ENCODE results near the gene SAFB. TPM values are rescaled to one million over a fixed set of nuclear protein-coding genes. Genes with fewer than 3 reads are reported as not detected.
A peak's percentile ranks its signal among the peaks of the same experiment; 100 is the strongest.

SAFB gene
- 16.7 and 27.5 TPM in 2 replicates for total RNA-seq (2014; rRNA removed; shearing (Covaris generic))
- 58.3 and 81.4 TPM in 2 replicates for polyA plus RNA-seq (2015; cell fraction: cytosol; rRNA removed)
- 119 and 153 TPM in 2 replicates for polyA plus RNA-seq (2015; cell fraction: nucleus; rRNA removed)

DNA sequence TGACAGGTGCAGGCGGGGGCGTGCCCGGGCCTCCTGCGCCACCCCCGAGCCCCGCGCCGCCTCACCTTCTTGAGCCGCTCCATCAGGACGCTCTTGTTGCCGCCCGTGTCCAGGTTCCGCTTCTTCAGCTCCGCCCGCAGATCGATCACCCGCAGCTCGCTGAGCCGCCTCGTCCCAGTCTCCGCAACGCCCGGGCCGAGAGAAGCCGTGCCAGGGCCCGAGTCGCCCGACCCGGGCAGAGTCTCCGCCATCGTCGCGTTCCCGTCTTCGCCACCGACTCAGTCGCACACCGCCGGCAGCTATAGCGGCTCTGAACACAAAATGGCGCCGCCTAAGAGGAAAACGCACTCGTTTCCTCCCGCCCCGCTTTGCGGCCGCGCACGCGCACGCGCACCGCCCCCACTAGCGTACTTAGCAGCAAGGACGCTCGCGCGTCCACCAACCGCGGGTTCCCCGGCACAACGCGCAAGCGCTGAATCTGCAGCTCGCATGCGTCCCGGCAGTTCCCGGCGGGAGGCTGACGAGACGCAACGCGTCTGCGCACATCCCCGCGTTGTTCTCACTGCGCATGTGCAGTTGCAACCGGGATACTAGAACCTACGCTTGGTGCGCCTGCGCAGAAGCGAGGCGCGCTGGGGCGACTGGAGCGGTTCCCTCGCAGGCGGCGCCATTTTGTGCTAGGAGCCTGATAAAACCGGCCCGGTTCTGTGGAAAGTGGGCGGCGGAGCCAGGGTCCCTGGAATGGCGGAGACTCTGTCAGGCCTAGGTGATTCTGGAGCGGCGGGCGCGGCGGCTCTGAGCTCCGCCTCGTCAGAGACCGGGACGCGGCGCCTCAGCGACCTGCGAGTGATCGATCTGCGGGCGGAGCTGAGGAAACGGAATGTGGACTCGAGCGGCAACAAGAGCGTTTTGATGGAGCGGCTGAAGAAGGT lies at the start of gene SAFB, which contains the start of gene SAFB2:
Gene SAFB, plus strand, starts transcription at position 619 of the 932 bp plus-strand sequence. Its CDS starts 123 bp downstream, at position 742.
Gene SAFB2, minus strand, starts transcription at position 312 of the 932 bp plus-strand sequence. Its CDS starts 61 bp downstream, at position 251.
- in situ Hi-C loops (cut with HindIII; ENCODE audit: low pct_unique_long_range_greater_than_20kb, low sequenced_read_pairs) = no loop called here
- DNase-seq (ENCODE audit: low read depth, low spot score) = peak; percentile 98

DNA sequence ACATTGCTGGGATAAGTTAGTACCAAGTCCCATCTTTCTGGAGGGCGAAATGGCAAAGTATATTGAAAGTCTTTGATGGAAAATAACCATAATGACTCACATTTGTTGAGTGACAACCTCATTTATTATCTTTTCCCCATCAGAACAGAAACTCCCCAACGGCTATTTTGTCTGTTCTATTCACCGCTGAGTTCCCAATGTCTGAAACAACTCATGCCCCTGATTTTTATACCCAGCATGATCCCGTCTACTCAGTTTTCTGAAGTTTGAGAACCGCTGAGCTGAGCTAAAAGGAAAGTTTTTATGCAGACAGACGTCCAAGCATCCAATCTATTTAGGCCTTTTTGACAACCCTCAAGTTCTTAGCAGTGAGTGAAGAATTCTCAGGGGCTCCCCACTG lies 47.3 kb upstream of the SAFB start:
- in situ Hi-C loops (cut with HindIII; ENCODE audit: low pct_unique_long_range_greater_than_20kb, low sequenced_read_pairs) = no loop called here
- no peak for DNase-seq (ENCODE audit: low read depth, low spot score)

DNA sequence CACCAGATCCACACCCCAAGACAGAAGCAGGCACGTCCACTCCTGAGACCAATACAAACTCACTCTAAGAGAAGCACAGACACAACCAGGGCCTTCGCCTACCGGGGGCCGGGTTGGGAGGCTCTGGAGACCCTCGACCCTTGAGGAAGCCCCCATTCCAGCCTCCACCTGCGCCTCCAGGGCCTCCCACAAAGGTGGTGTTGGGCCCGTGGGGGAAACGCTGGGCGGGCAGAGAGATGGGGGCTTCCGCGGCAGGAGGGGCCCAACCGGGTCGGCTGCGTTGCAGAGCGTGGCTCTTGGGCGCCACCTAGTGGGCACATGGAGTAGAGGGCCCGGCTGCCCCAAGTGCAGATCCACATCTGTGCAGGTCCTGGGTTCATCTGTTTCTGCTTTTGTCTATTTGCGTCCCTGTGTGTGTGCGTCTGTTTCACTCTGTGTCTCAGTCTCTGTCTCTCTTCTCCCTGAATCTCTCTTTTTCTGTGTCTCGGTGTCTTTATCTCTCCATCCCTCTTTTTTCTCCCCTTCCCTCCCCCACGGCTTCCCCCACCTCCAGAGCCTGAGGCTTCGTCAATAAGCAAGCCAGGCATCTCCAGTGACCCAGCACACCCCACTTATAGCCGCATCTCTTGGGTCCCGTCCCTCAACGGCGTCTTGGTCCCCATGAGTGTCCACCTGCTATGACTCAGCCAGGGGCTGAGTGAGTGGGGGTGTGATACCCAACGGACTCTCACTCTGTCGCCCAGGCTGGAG lies 44.6 kb upstream of the SAFB start:
- DNase-seq (ENCODE audit: low read depth, low spot score) = peak; percentile 46
- in situ Hi-C loops (cut with HindIII; ENCODE audit: low pct_unique_long_range_greater_than_20kb, low sequenced_read_pairs) = no loop called here

DNA sequence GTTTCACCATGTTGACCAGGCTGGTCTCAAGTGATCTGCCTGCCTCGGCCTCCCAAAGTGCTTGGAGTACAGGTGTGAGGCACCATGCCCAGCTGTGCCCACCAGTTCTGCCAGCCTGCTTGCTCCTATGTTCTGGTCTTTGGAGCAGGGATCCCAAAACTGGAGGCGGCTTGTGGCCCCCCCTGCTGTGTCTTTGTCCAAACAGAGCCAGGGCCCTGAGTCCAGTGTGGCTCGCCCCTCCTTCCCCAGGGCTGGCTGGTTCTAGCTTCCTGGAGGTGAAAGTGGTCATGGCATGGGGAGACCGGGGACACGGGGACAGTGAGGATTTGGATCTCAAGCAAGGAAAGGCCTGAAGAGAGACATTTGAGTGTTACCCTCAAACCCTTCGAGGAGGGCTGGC lies 43.6 kb upstream of the SAFB start:
- no peak for DNase-seq (ENCODE audit: low read depth, low spot score)
- in situ Hi-C loops (cut with HindIII; ENCODE audit: low pct_unique_long_range_greater_than_20kb, low sequenced_read_pairs) = no loop called here

DNA sequence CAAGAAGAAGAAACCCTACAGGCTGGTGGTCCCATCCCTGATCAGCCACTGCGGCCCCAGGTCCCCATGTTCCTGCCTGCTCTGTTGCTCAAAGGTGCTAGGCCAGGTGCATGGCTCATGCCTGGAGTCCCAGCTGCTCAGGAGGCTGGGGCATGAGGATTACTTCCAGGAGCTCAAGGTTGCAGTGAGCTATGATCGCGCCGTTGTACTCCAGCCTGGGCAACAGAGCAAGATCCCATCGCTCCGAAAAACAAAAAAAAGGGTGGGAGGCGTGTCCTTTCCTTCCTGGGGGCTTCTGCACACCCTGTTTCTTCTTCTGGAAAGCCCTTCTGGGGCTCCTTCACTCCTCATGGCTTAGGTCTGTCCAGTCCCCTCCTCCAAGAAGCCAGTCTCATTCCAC lies 43.2 kb upstream of the SAFB start:
- in situ Hi-C loops (cut with HindIII; ENCODE audit: low pct_unique_long_range_greater_than_20kb, low sequenced_read_pairs) = no loop called here
- DNase-seq (ENCODE audit: low read depth, low spot score) = no peak

DNA sequence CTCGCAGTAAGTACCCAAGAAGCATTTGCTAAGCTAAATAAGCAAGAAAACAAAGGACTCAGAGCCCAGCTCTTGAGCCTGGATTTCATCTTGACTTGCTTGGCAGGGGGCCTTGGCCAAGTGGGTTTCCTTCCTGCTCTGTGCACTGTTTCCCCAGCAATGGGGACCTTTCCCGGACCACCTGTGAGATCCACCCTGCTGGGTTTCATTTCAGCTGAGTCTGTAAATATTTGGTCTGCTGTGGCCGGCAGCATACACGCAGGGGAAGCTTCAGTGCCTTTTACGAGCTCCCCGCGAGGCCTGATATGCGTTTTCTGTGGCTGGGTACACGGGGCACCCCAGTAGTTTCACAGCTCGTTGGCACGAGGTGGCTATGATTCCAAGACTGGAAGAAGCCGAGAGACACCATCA lies 42.7 kb upstream of the SAFB start:
- DNase-seq (ENCODE audit: low read depth, low spot score) = no peak
- in situ Hi-C loops (cut with HindIII; ENCODE audit: low pct_unique_long_range_greater_than_20kb, low sequenced_read_pairs) = no loop called here

DNA sequence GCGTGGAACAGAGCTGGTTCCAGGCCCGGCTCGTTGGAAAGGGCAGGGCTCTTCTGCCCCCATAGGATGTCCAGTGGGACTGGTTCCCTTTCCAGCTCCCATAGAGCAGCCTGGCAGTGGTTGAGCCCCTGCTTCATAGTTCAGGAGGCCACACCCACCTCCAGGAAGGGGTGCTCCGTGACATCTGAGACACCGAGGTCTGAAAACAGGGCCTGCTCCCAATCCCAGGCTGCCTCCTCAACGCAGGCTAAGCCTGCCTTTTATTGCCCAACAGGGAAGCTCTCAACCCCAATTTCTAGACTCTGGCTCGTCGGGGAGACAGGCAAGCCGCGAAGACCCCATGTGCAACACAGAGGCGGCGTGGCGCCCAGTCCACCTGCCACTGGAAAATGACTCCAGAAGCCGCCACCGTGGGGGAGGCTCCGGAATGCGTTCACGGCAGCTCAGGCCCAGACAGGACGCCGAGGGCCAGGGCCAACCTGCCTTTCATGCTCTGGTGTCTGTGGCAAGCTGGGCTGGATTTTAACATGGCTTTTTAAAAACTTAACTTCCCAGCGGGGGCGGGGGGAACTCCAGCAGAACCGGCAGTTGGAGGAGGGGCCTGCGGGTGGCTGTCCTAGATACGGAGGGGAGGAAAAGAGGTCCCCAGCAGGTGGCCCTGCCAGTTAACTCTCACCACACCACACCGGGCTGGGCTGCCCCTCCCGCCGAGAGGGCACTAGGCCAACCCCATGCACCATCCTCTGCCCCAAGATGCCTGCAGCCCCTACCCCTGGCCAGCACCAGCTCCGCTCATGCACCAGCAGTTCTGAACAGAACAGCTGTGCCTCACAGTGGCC lies 37.2 kb upstream of the SAFB start:
- DNase-seq (ENCODE audit: low read depth, low spot score) = no peak
- in situ Hi-C loops (cut with HindIII; ENCODE audit: low pct_unique_long_range_greater_than_20kb, low sequenced_read_pairs) = no loop called here

DNA sequence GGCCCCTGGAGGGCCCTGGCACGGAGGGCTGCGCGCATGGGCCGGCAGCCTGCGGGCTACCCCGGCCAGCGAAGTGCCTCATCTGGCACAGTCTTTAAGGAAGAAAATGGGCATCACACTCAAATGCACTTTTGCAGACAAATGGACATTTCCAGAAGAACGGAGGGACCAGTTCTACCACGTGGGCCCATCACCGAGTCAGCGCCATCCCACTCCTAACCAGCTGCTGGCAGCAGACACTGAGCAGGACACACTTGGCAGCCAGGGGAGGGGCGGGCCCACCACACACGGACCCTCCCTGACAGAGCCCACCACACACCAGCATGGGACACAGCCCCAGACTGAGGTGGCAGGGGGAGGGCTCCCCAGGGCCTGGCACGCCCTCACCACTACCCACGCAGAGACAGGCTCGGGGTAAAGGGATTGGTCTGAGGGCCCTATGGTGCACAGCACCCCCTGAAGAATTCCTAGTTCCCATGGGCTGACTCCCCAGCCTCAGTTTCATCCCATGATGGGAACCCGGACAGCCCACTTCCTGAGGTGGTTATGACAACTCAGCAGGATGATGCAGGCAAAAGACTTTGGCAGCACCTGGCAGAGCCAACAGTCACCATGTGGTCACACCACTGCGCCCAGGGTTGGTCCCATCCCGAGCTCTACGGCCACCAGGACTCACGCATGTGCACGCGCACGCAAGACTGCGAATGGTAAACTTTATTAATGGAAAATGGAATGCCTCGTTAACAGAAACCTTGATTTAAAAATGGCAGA lies 36.4 kb upstream of the SAFB start:
- DNase-seq (ENCODE audit: low read depth, low spot score) = no peak
- in situ Hi-C loops (cut with HindIII; ENCODE audit: low pct_unique_long_range_greater_than_20kb, low sequenced_read_pairs) = no loop called here

DNA sequence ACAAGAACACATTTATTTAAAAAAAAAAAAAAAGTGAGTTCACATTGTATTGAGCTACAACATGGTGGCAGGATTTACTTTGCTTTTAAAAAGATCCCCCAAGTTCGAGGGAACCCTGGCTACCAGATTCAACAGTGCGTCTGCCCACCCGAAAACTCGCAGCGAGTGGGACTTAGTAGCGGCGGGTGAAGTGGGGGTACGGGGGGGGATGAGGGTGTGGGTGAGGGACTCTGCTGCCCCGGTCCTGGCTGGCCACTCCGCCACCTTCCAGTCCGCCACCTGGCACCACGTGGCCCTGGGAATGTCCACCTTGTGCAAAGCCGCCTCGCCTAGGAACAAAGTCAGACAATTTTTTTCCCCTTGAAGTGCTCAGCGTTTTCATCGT lies 35.8 kb upstream of the SAFB start:
- in situ Hi-C loops (cut with HindIII; ENCODE audit: low pct_unique_long_range_greater_than_20kb, low sequenced_read_pairs) = no loop called here
- DNase-seq (ENCODE audit: low read depth, low spot score) = no peak

DNA sequence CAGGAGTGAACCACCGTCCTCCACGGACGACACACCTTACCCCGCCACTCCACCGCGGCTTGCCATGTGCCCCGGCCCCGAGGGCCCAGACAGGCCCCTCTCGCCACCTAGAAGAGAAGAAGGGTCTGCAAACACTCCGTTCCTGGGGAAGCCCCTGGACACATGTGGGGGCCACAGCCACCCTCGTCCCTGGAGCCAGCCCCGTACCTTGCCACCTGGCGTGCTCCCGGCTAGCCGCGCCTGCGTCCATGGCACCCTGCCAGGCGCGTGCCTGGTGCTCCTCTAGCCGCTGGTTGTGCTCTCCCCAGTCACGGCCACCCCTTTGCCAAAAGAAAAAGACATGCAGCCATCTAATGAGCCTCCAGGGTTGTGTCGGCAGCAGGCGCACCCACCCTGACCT lies 35.2 kb upstream of the SAFB start:
- in situ Hi-C loops (cut with HindIII; ENCODE audit: low pct_unique_long_range_greater_than_20kb, low sequenced_read_pairs) = no loop called here
- DNase-seq (ENCODE audit: low read depth, low spot score) = no peak

DNA sequence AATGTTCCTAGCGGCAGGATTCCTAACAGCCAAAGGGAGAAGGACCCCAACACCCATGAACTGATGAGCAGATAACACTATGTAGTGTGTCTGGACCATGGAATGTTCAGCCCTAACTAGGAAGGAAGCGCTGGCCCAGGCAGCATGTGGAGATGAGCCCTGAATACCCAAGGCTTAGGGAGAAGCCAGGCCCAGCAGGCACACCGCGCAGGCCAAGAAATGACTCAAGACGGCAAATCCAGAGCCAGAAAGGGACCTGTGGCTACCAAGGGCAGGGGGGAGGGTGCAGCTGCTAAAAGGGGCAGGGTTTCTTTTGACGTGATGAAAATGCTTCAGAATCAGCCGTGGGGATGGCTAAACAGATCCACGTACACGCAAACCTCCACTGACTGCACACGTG lies 34.4 kb upstream of the SAFB start:
- no peak for DNase-seq (ENCODE audit: low read depth, low spot score)
- in situ Hi-C loops (cut with HindIII; ENCODE audit: low pct_unique_long_range_greater_than_20kb, low sequenced_read_pairs) = no loop called here

DNA sequence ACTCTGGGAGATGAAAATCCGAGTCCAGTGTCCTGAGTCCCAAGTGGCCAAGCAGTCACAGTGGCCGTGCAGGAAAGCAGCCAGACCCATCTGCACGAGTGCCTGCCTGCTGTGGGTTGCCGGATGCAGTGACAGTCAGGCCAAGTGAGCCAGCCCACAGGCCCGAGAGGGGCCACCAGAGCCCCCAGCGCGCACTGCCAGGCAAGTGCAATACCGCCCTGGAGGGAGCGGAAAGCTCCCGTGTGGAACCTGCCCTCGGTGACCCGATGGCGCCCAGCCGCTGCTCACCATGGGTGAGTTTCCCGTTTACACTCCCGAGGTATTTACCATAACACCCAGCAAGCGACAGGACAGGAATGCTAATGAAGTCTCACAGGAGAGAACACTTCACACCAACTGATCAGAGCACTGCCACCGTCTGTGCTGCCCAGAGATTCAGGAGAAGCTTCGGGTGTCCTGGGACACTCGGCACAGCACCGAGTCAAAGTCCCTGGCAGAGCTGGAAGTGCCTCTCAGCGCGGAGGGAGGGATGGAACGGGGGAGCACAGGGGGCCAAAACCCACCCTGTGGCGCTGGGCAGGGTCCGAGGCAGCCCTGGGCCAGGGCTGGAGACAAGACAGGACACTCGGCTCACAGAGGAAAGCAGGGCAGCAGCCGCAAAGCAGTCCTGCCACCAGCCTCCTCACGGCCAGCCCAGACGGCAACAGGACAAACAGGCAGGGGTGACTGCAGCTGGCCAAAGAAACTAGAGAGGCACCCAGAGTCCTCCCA lies 33.8 kb upstream of the SAFB start:
- no peak for DNase-seq (ENCODE audit: low read depth, low spot score)
- in situ Hi-C loops (cut with HindIII; ENCODE audit: low pct_unique_long_range_greater_than_20kb, low sequenced_read_pairs) = no loop called here

DNA sequence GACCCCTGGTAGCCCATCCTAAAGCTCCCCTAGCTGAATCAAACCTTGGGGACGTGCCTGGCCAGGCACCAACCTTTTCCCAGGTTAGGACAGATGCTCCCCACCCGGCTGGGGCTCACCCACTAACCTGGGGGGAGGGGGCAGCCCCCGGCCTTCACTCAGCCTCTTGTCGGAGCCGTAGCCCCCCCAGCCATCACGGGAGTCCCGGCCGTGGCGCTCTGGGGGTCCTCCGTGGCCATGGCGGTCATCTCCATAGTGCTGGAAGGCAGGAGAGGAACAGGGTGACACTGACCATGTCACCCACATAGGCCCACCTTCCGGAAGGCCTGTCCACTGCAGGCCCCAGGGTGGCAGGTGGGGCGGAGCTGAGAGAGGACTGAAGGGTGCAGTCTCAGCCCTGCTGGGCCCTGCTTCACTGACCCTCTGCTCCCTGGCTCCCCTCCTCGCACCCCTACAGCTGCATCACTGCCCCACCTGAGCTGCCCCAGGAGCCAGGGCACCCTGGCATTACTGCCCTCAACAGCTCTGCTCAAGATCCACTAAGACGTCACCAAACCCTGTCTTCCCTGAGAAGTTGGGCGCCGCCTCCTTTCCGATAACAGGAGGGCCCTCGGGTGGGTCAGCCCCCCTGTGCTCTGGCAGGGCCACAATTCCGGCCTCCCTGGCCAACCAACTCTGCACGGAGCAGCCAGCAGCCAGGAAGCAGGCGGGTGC lies 32.6 kb upstream of the SAFB start:
- in situ Hi-C loops (cut with HindIII; ENCODE audit: low pct_unique_long_range_greater_than_20kb, low sequenced_read_pairs) = no loop called here
- no peak for DNase-seq (ENCODE audit: low read depth, low spot score)

DNA sequence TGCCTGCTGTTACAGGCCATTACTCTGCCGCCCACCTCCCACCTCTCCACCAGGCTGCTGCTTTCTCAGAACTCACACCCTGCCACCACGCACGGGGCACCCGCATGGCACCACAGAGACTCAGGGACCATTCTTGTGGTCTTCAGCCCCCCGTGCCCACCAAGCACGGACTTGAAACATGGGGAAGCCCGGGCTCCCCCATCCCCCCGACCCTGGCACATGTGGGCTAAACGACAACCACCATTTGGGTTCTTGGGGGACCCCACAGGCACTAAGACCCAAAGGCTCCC lies 32.1 kb upstream of the SAFB start:
- in situ Hi-C loops (cut with HindIII; ENCODE audit: low pct_unique_long_range_greater_than_20kb, low sequenced_read_pairs) = no loop called here
- no peak for DNase-seq (ENCODE audit: low read depth, low spot score)

DNA sequence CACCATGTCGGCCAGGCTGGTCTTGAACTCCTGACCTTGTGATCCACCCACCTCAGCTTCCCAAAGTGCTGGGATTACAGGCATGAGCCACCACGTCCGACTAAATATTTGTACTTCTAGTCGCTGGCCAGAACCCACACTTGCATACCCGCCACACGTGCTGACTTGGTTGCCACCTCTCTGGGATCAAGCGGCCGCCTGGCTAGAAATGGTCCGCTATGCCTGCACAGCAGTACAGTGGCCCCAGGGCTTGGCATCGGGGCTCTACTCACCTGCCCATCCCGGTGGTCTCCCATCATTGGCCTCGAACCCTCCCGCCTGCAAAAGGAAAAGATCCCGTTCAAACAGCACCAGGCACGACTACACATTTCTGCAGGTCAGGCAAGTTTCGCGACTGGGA lies 31.4 kb upstream of the SAFB start:
- in situ Hi-C loops (cut with HindIII; ENCODE audit: low pct_unique_long_range_greater_than_20kb, low sequenced_read_pairs) = no loop called here
- DNase-seq (ENCODE audit: low read depth, low spot score) = no peak
